ENCODE results near the gene ASCL4.

- TF ChIP-seq POLR2A (IDR thresholded peaks at IDR 0.05) (no peak), CTCF (IDR thresholded peaks at IDR 0.05 in 4 of 5, conservative IDR thresholded peaks at IDR 0.05 in 1 of 5) (no peak)
Measured at GRCh38 chr12:107778383-107779025, 4.0 kb downstream of the ASCL4 start.
